Measurements from ENCODE around the gene C1QL2.

C1QL2 gene

GRCh38 chr2:119158563-119159347 is at the start of gene C1QL2:
Gene C1QL2, minus strand, starts transcription at chr2:119158751. Its CDS starts 482 bp downstream, at chr2:119158269.
- DNase-seq, result peak in 37 of 56 donors; percentile 12 to 84 (median 46)

GRCh38 chr2:119207447-119207846 is 48.9 kb upstream of the C1QL2 start:
- DNase-seq, result no peak

GRCh38 chr2:119206201-119206600 is 47.6 kb upstream of the C1QL2 start:
- DNase-seq, result no peak

- DNase-seq, result no peak
Observed at GRCh38 chr2:119205001-119205706, 46.6 kb upstream of the C1QL2 start.

GRCh38 chr2:119204525-119204924 is 46.0 kb upstream of the C1QL2 start:
- DNase-seq, result no peak

- DNase-seq, result no peak
Observed at GRCh38 chr2:119202610-119203310, 44.2 kb upstream of the C1QL2 start.

GRCh38 chr2:119201815-119202214 is 43.3 kb upstream of the C1QL2 start:
- DNase-seq, result no peak

- no peak for DNase-seq
Observed at GRCh38 chr2:119198240-119198840, 39.8 kb upstream of the C1QL2 start.

GRCh38 chr2:119197529-119198239 is 39.1 kb upstream of the C1QL2 start:
- no peak for DNase-seq

GRCh38 chr2:119197126-119197405 is 38.5 kb upstream of the C1QL2 start:
- no peak for DNase-seq

- no peak for DNase-seq
Observed at GRCh38 chr2:119196301-119197125, 38.0 kb upstream of the C1QL2 start.

GRCh38 chr2:119195887-119196286 is 37.3 kb upstream of the C1QL2 start:
- no peak for DNase-seq

GRCh38 chr2:119195001-119195400 is 36.5 kb upstream of the C1QL2 start:
- no peak for DNase-seq

- DNase-seq, result no peak
Observed at GRCh38 chr2:119192893-119193292, 34.3 kb upstream of the C1QL2 start.

- DNase-seq, result no peak
Observed at GRCh38 chr2:119190321-119191111, 32.0 kb upstream of the C1QL2 start.

GRCh38 chr2:119184512-119184911 is 26.0 kb upstream of the C1QL2 start:
- no peak for DNase-seq

GRCh38 chr2:119181791-119182445 is 23.4 kb upstream of the C1QL2 start:
- DNase-seq, result no peak

- no peak for DNase-seq
Observed at GRCh38 chr2:119181391-119181790, 22.8 kb upstream of the C1QL2 start.

- DNase-seq, result no peak
Observed at GRCh38 chr2:119180892-119181291, 22.3 kb upstream of the C1QL2 start.
